ENCODE measurements around the gene SYNDIG1. TPM values are rescaled to one million over a fixed set of nuclear protein-coding genes. Genes with fewer than 3 reads are reported as not detected.

SYNDIG1 gene
- total and polyA plus RNA-seq, 4 experiments from 2014 or later: not detected

DNA sequence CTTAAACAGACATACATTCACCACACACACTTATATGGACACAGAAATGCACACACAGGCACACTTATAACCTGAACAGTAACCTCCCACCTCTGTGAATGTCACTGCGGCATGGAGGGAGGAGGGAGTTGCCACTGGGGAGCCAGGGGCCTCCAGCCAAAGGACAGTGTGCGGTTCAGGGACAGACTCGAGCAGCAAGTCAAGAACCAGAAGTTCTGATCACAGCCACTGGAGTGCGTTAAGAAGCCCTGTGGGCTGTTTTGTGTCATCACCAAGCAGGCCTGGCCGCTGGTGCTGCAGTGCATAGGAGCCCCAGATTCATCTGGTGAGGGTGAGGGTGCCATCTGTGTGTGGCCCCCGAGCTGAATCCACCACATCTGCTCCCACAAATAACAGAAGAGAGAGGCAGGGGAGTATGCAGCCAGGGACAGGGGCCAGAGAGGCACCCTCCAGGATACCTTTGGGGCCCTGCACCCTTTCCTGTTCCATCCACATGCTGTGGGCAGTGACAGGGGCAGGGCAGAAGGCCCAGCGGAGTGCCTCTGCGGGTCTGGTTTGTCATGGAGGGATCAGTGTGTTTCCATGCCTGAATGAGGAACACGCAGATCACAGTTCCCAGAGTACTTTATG is 20.3 kb downstream of the SYNDIG1 start:
- Histone ChIP-seq H3K36me3 (ENCODE audit: insufficient read depth, low read length) (no peaks in the 10 kb centered on the region), H3K27ac (ENCODE audit: low read depth, low read length) (no peak overlapping the region), H3K4me1 (ENCODE audit: insufficient read depth, low read length) (no peaks in the 10 kb centered on the region), H3K4me3 (ENCODE audit: low read length in 2 of 2) (no peak overlapping the region), H3K27me3 (ENCODE audit: insufficient read depth, low read length) (no peaks in the 10 kb centered on the region), H3K9me3 (ENCODE audit: control insufficient read depth in 1 of 2, low read length in 2 of 2) (no peaks in the 10 kb centered on the region)
- Mint-ChIP-seq H3K4me1 (no peaks in the 10 kb centered on the region), H3K4me3 (no peak overlapping the region), H3K27me3 (peaks cover 0 to 3% of the 10 kb centered on the region in 2 donors), H3K36me3 (no peaks in the 10 kb centered on the region), H3K9me3 (no peaks in the 10 kb centered on the region), H3K27ac (peak overlapping the region in 1 of 7 donors; percentile 68)
- ChIA-PET POLR2A (ENCODE audit: partially characterized antibody) (no interaction called here), CTCF (ENCODE audit: partially characterized antibody) (no interaction called here)
- DNase-seq: no peak
- intact Hi-C loops (cut with micrococcal nuclease): no loop called here

DNA sequence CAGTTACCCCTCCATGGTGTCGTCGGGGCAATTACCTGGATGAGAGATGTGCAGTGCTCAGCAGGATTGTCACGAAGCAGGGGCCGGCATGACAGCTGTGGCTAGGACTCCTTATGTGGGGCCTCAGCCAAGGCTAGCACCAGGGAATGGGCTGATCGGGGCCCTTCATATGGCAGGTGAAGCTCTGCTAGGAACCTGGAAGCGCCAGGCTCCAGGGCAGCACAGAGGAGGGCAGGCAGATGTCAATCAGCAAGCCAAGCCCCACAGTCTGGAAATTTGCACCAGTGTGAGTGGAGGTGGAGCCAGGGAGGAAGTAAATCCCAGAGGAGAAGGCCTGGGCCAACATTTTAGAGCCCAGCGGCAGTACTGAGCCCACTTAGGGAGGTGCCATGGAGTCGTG is 21.2 kb downstream of the SYNDIG1 start:
- Histone ChIP-seq H3K36me3 (ENCODE audit: insufficient read depth, low read length) (no peaks in the 10 kb centered on the region), H3K9me3 (ENCODE audit: control insufficient read depth in 1 of 2, low read length in 2 of 2) (no peaks in the 10 kb centered on the region), H3K4me1 (ENCODE audit: insufficient read depth, low read length) (no peaks in the 10 kb centered on the region), H3K27me3 (ENCODE audit: insufficient read depth, low read length) (no peaks in the 10 kb centered on the region), H3K4me3 (ENCODE audit: low read length in 2 of 2) (no peak overlapping the region), H3K27ac (ENCODE audit: low read depth, low read length) (no peak overlapping the region)
- no peaks in the 10 kb centered on the region for H3K9me3 Mint-ChIP-seq
- intact Hi-C loops (cut with micrococcal nuclease): no loop called here
- no peak overlapping the region for H3K27ac Mint-ChIP-seq
- POLR2A ChIA-PET (ENCODE audit: partially characterized antibody): no interaction called here
- no peak for DNase-seq
- no peaks in the 10 kb centered on the region for H3K4me1 Mint-ChIP-seq
- H3K36me3 Mint-ChIP-seq: no peaks in the 10 kb centered on the region
- no peak overlapping the region for H3K4me3 Mint-ChIP-seq
- CTCF ChIA-PET (ENCODE audit: partially characterized antibody): no interaction called here
- H3K27me3 Mint-ChIP-seq: peaks cover 0 to 3% of the 10 kb centered on the region in 2 donors

DNA sequence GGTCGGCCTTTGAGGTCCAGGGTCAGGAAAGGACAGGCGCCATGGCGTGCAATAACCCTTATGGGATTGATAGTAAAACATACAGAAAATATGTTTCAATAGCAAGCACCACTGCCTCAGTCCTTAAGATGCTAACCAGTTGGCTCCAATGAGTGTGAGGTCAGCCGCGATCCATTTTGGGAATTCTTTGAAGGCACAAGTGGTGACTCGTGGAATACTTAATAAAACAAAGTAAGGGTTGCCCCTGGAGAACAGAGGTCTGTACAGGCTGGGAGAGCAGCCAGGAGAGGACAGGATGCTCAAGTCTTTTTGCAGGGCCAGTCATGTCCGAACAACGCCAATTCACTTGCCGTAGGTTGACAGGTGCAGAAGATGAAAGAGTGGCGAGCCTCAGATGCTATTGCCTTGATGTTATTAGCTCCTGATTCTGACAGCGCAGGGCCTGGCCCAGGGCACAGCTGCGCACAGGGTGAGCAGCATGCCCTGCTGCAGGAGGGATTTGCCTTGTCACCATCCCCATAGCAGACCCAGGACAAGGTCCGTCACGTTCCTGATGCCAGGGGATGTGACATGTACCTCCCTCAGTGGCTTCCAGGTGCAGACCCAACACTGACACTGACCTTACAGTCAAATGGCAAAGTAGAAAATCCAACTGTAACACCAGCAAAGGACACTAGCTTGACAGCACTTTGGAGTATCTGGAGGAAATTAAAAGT is 21.8 kb downstream of the SYNDIG1 start:
- Histone ChIP-seq H3K9me3 (ENCODE audit: control insufficient read depth in 1 of 2, low read length in 2 of 2) (no peaks in the 10 kb centered on the region), H3K27me3 (ENCODE audit: insufficient read depth, low read length) (no peaks in the 10 kb centered on the region), H3K4me3 (ENCODE audit: low read length in 2 of 2) (no peak overlapping the region), H3K27ac (ENCODE audit: low read depth, low read length) (no peak overlapping the region), H3K36me3 (ENCODE audit: insufficient read depth, low read length) (no peaks in the 10 kb centered on the region), H3K4me1 (ENCODE audit: insufficient read depth, low read length) (no peaks in the 10 kb centered on the region)
- H3K27ac Mint-ChIP-seq: no peak overlapping the region
- CTCF ChIA-PET (ENCODE audit: partially characterized antibody): no interaction called here
- intact Hi-C loops (cut with micrococcal nuclease): no loop called here
- POLR2A ChIA-PET (ENCODE audit: partially characterized antibody): no interaction called here
- no peak overlapping the region for H3K4me3 Mint-ChIP-seq
- H3K4me1 Mint-ChIP-seq: no peaks in the 10 kb centered on the region
- H3K9me3 Mint-ChIP-seq: no peaks in the 10 kb centered on the region
- H3K27me3 Mint-ChIP-seq: peaks cover 0 to 1% of the 10 kb centered on the region in 2 donors
- DNase-seq: no peak
- no peaks in the 10 kb centered on the region for H3K36me3 Mint-ChIP-seq

GRCh38 chr20:24492031-24492607 is 22.7 kb downstream of the SYNDIG1 start:
- Mint-ChIP-seq H3K36me3 (no peaks in the 10 kb centered on the region), H3K4me1 (no peaks in the 10 kb centered on the region), H3K9me3 (no peaks in the 10 kb centered on the region), H3K27me3 (peaks cover 0 to 1% of the 10 kb centered on the region in 2 donors), H3K27ac (no peak overlapping the region), H3K4me3 (no peak overlapping the region)
- intact Hi-C loops (cut with micrococcal nuclease): no loop called here
- Histone ChIP-seq H3K27ac (ENCODE audit: low read depth, low read length) (no peak overlapping the region), H3K9me3 (ENCODE audit: control insufficient read depth in 1 of 2, low read length in 2 of 2) (no peaks in the 10 kb centered on the region), H3K36me3 (ENCODE audit: insufficient read depth, low read length) (no peaks in the 10 kb centered on the region), H3K4me3 (ENCODE audit: low read length in 2 of 2) (no peak overlapping the region), H3K27me3 (ENCODE audit: insufficient read depth, low read length) (no peaks in the 10 kb centered on the region), H3K4me1 (ENCODE audit: insufficient read depth, low read length) (no peaks in the 10 kb centered on the region)
- CTCF ChIA-PET (ENCODE audit: partially characterized antibody): no interaction called here
- POLR2A ChIA-PET (ENCODE audit: partially characterized antibody): no interaction called here
- DNase-seq: no peak

GRCh38 chr20:24492698-24493097 is 23.3 kb downstream of the SYNDIG1 start:
- no peak overlapping the region for H3K4me3 ChIP-seq (ENCODE audit: low read length in 2 of 2)
- Mint-ChIP-seq H3K4me3 (no peak overlapping the region), H3K4me1 (no peaks in the 10 kb centered on the region), H3K27ac (no peak overlapping the region), H3K36me3 (no peaks in the 10 kb centered on the region), H3K27me3 (peaks cover 0 to 1% of the 10 kb centered on the region in 2 donors), H3K9me3 (no peaks in the 10 kb centered on the region)
- ChIA-PET CTCF (ENCODE audit: partially characterized antibody) (no interaction called here), POLR2A (ENCODE audit: partially characterized antibody) (no interaction called here)
- no peaks in the 10 kb centered on the region for H3K9me3 ChIP-seq (ENCODE audit: control insufficient read depth in 1 of 2, low read length in 2 of 2)
- no peaks in the 10 kb centered on the region for H3K4me1 ChIP-seq (ENCODE audit: insufficient read depth, low read length)
- no peak overlapping the region for H3K27ac ChIP-seq (ENCODE audit: low read depth, low read length)
- no peaks in the 10 kb centered on the region for H3K36me3 ChIP-seq (ENCODE audit: insufficient read depth, low read length)
- DNase-seq: no peak
- no peaks in the 10 kb centered on the region for H3K27me3 ChIP-seq (ENCODE audit: insufficient read depth, low read length)
- intact Hi-C loops (cut with micrococcal nuclease): no loop called here

- Histone ChIP-seq H3K27me3 (ENCODE audit: insufficient read depth, low read length) (no peaks in the 10 kb centered on the region), H3K9me3 (ENCODE audit: control insufficient read depth in 1 of 2, low read length in 2 of 2) (no peaks in the 10 kb centered on the region), H3K27ac (ENCODE audit: low read depth, low read length) (no peak overlapping the region), H3K4me3 (ENCODE audit: low read length in 2 of 2) (no peak overlapping the region), H3K36me3 (ENCODE audit: insufficient read depth, low read length) (no peaks in the 10 kb centered on the region), H3K4me1 (ENCODE audit: insufficient read depth, low read length) (no peaks in the 10 kb centered on the region)
- H3K9me3 Mint-ChIP-seq: no peaks in the 10 kb centered on the region
- DNase-seq: no peak
- H3K36me3 Mint-ChIP-seq: no peaks in the 10 kb centered on the region
- H3K27me3 Mint-ChIP-seq: peaks cover 0 to 1% of the 10 kb centered on the region in 2 donors
- H3K27ac Mint-ChIP-seq: no peak overlapping the region
- intact Hi-C loops (cut with micrococcal nuclease): no loop called here
- no peaks in the 10 kb centered on the region for H3K4me1 Mint-ChIP-seq
- POLR2A ChIA-PET (ENCODE audit: partially characterized antibody): no interaction called here
- no peak overlapping the region for H3K4me3 Mint-ChIP-seq
- CTCF ChIA-PET (ENCODE audit: partially characterized antibody): no interaction called here
These were observed 23.8 kb downstream of the SYNDIG1 start for GRCh38 chr20:24493181-24493580.

- POLR2A ChIA-PET (ENCODE audit: partially characterized antibody): no interaction called here
These were observed 24.4 kb downstream of the SYNDIG1 start for GRCh38 chr20:24493661-24494459.

More at GRCh38 chr20:24493661-24494459, 24.4 kb downstream of the SYNDIG1 start:
- CTCF ChIA-PET (ENCODE audit: partially characterized antibody): no interaction called here
- H3K27ac Mint-ChIP-seq: peak overlapping the region in 1 of 7 donors; percentile 13
- H3K27me3 ChIP-seq (ENCODE audit: insufficient read depth, low read length): no peaks in the 10 kb centered on the region
- peaks cover 0 to 1% of the 10 kb centered on the region in 2 donors for H3K27me3 Mint-ChIP-seq
- no peaks in the 10 kb centered on the region for H3K4me1 Mint-ChIP-seq
- no peak for DNase-seq
- no peaks in the 10 kb centered on the region for H3K9me3 Mint-ChIP-seq
- H3K9me3 ChIP-seq (ENCODE audit: control insufficient read depth in 1 of 2, low read length in 2 of 2): no peaks in the 10 kb centered on the region
- no peak overlapping the region for H3K27ac ChIP-seq (ENCODE audit: low read depth, low read length)
- no peaks in the 10 kb centered on the region for H3K36me3 Mint-ChIP-seq
- H3K36me3 ChIP-seq (ENCODE audit: insufficient read depth, low read length): no peaks in the 10 kb centered on the region
- no peaks in the 10 kb centered on the region for H3K4me1 ChIP-seq (ENCODE audit: insufficient read depth, low read length)
- intact Hi-C loops (cut with micrococcal nuclease): no loop called here
- H3K4me3 ChIP-seq (ENCODE audit: low read length in 2 of 2): no peak overlapping the region
- H3K4me3 Mint-ChIP-seq: no peak overlapping the region

Data from CD4-positive, alpha-beta memory T cell (primary cell).